ENCODE measurements around the gene CPN2. TPM values are rescaled to one million over a fixed set of nuclear protein-coding genes. Genes with fewer than 3 reads are reported as not detected.

The CPN2 gene
- not detected for total RNA-seq

GRCh38 chr3:194351080-194351672 is at the start of gene CPN2:
Gene CPN2 (minus strand): TSS chr3:194351328. CDS start chr3:194342702, 8,626 bp downstream.
- no peak for ATAC-seq

GRCh38 chr3:194399874-194400411 is 48.8 kb upstream of the CPN2 start:
- no peak for ATAC-seq

- ATAC-seq: no peak
Observed at GRCh38 chr3:194399166-194399565, 48.0 kb upstream of the CPN2 start, which contains the start of gene GP5. Gene GP5 (minus strand): TSS chr3:194399266. CDS start chr3:194398282, 984 bp downstream.

GRCh38 chr3:194397757-194398312 is 46.7 kb upstream of the CPN2 start:
- ATAC-seq: peak; percentile 19

GRCh38 chr3:194396859-194397756 is 46.0 kb upstream of the CPN2 start:
- ATAC-seq: peak; percentile 81

GRCh38 chr3:194396539-194396858 is 45.4 kb upstream of the CPN2 start:
- ATAC-seq: no peak

- peak; percentile 27 for ATAC-seq
Observed at GRCh38 chr3:194395778-194396538, 44.8 kb upstream of the CPN2 start.

- peak; percentile 20 for ATAC-seq
Observed at GRCh38 chr3:194395212-194395611, 44.1 kb upstream of the CPN2 start.

- no peak for ATAC-seq
Observed at GRCh38 chr3:194392576-194392975, 41.4 kb upstream of the CPN2 start.

- no peak for ATAC-seq
Observed at GRCh38 chr3:194390835-194391234, 39.7 kb upstream of the CPN2 start.

GRCh38 chr3:194389269-194389668 is 38.1 kb upstream of the CPN2 start:
- ATAC-seq: no peak

GRCh38 chr3:194387926-194388418 is 36.8 kb upstream of the CPN2 start:
- ATAC-seq: no peak

- ATAC-seq: no peak
Observed at GRCh38 chr3:194387276-194387675, 36.1 kb upstream of the CPN2 start.

GRCh38 chr3:194386648-194387047 is 35.5 kb upstream of the CPN2 start:
- no peak for ATAC-seq

GRCh38 chr3:194386066-194386465 is 34.9 kb upstream of the CPN2 start:
- no peak for ATAC-seq

GRCh38 chr3:194384569-194385001 is 33.5 kb upstream of the CPN2 start:
- no peak for ATAC-seq

- ATAC-seq: no peak
Observed at GRCh38 chr3:194384156-194384555, 33.0 kb upstream of the CPN2 start.

GRCh38 chr3:194383276-194383940 is 32.3 kb upstream of the CPN2 start:
- ATAC-seq: no peak

- no peak for ATAC-seq
Observed at GRCh38 chr3:194382892-194383223, 31.7 kb upstream of the CPN2 start.

GRCh38 chr3:194382196-194382891 is 31.2 kb upstream of the CPN2 start:
- ATAC-seq: no peak

GRCh38 chr3:194381460-194381875 is 30.3 kb upstream of the CPN2 start:
- no peak for ATAC-seq

Measured in esophagus mucosa (tissue), 1 donor.